Urinary bladder (tissue), 4 donors: ENCODE results near the gene TOB1. TPM values are rescaled to one million over a fixed set of nuclear protein-coding genes. Genes with fewer than 3 reads are reported as not detected.
A peak's percentile ranks its signal among the peaks of the same experiment; 100 is the strongest.
"Not testable (repeated sequence)": the region's sequence is repeated elsewhere in the genome, so short reads cannot be mapped to it uniquely, and the experiment has no call there.

Source experiments
- DNase-seq: peaks from one replicate; pipeline ENCODE4 v3.0.0-alpha.2; 2015; ENCODE audit errors: extremely low spot score
- H3K27ac ChIP-seq: one replicate; pipeline ENCODE4 v1.5.1; 2013; ENCODE audit warnings: low read depth, mild to moderate bottlenecking, moderate library complexity
- H3K36me3 ChIP-seq: one replicate; pipeline ENCODE4 v1.6.1; 2013; ENCODE audit warnings: mild to moderate bottlenecking, moderate library complexity; ENCODE audit not compliant: insufficient read depth
- H3K4me1 ChIP-seq: one replicate; pipeline ENCODE4 v1.6.1; 2013; ENCODE audit warnings: mild to moderate bottlenecking, moderate library complexity; ENCODE audit not compliant: insufficient read depth
- H3K4me3 ChIP-seq: one replicate; pipeline ENCODE4 v1.5.1; 2013; ENCODE audit warnings: low read depth, low read length
- WGBS: extraction: QIAGEN DNeasy Blood & Tissue Kit; methylation state at CpG from one replicate; pipeline ENCODE4 v1.1.7; 2013; 5-methylcytosine and 5-hydroxymethylcytosine counted together
- polyA plus RNA-seq: library from polyadenylated mRNA; stranded (reverse); fragments of 200-250 nt; gene quantifications from one replicate; pipeline ENCODE4 v1.2.3, GENCODE V29; 2013
- total RNA-seq: library from RNA; depleted of rRNA; stranded (reverse); fragments of >200 nt; gene quantifications from one replicate; pipeline ENCODE4 v1.2.3, GENCODE V29; 2014
- donor health status: healthy with polysubstance abuse.
- donor health status: healthy.

The TOB1 gene
- total and polyA plus RNA-seq, 2 donors, result 41.3 to 47.4 TPM

- DNase-seq, result no peak
- H3K27ac ChIP-seq, result peak overlapping the region; percentile 77
- 47% methylated on average over 10 of the region's 10 CpGs for WGBS
- no peak overlapping the region for H3K4me3 ChIP-seq
- no peaks in the 10 kb centered on the region for H3K36me3 ChIP-seq
- H3K4me1 ChIP-seq, result peaks cover 2% of the 10 kb centered on the region
These were observed 37.7 kb upstream of the TOB1 start for GRCh38 chr17:50903604-50904517.

- no peak for DNase-seq
- Histone ChIP-seq H3K4me1 (peaks cover 2% of the 10 kb centered on the region), H3K36me3 (no peaks in the 10 kb centered on the region), H3K27ac (no peak overlapping the region), H3K4me3 (no peak overlapping the region)
- WGBS, result 68% methylated on average over 9 of the region's 9 CpGs
These were observed 36.5 kb upstream of the TOB1 start for GRCh38 chr17:50902372-50903353.

GRCh38 chr17:50900383-50900892, 34.3 kb upstream of the TOB1 start:
- Histone ChIP-seq H3K4me3 (no peak overlapping the region), H3K27ac (no peak overlapping the region), H3K36me3 (no peaks in the 10 kb centered on the region), H3K4me1 (no peaks in the 10 kb centered on the region)
- DNase-seq, result no peak
- WGBS, result 82% methylated on average over 7 of the region's 7 CpGs

- 81% methylated on average over 17 of the region's 17 CpGs for WGBS
- no peak overlapping the region for H3K4me3 ChIP-seq
- H3K4me1 ChIP-seq, result no peaks in the 10 kb centered on the region
- H3K36me3 ChIP-seq, result no peaks in the 10 kb centered on the region
- no peak for DNase-seq
- H3K27ac ChIP-seq, result no peak overlapping the region
These were observed 33.6 kb upstream of the TOB1 start for GRCh38 chr17:50899559-50900319.

- Histone ChIP-seq H3K4me3 (no peak overlapping the region), H3K4me1 (no peaks in the 10 kb centered on the region), H3K36me3 (no peaks in the 10 kb centered on the region), H3K27ac (no peak overlapping the region)
- no peak for DNase-seq
- WGBS, result 92% methylated on average over 6 of the region's 6 CpGs
These were observed 32.9 kb upstream of the TOB1 start for GRCh38 chr17:50899005-50899460.

GRCh38 chr17:50898369-50899004, 32.3 kb upstream of the TOB1 start:
- Histone ChIP-seq H3K36me3 (no peaks in the 10 kb centered on the region), H3K4me1 (no peaks in the 10 kb centered on the region), H3K4me3 (no peak overlapping the region), H3K27ac (no peak overlapping the region)
- WGBS, result 97% methylated on average over 4 of the region's 4 CpGs
- DNase-seq, result no peak

GRCh38 chr17:50894513-50894912, 28.4 kb upstream of the TOB1 start:
- H3K4me3 ChIP-seq, DNase-seq, H3K27ac ChIP-seq, H3K4me1 ChIP-seq, H3K36me3 ChIP-seq: not testable (repeated sequence)
- WGBS, result 92% methylated on average over 4 of the region's 4 CpGs

GRCh38 chr17:50893183-50893993, 27.2 kb upstream of the TOB1 start:
- no peaks in the 10 kb centered on the region for H3K36me3 ChIP-seq
- no peak overlapping the region for H3K27ac ChIP-seq
- no peak for DNase-seq
- H3K4me3 ChIP-seq, result no peak overlapping the region
- H3K4me1 ChIP-seq, result no peaks in the 10 kb centered on the region
- WGBS, result 75% methylated on average over 28 of the region's 28 CpGs

GRCh38 chr17:50892101-50892776, 26.1 kb upstream of the TOB1 start:
- no peak overlapping the region for H3K4me3 ChIP-seq
- no peaks in the 10 kb centered on the region for H3K36me3 ChIP-seq
- H3K4me1 ChIP-seq, result no peaks in the 10 kb centered on the region
- no peak for DNase-seq
- H3K27ac ChIP-seq, result no peak overlapping the region
- 73% methylated on average over 10 of the region's 10 CpGs for WGBS

GRCh38 chr17:50891577-50891989, 25.4 kb upstream of the TOB1 start:
- no peak overlapping the region for H3K27ac ChIP-seq
- WGBS, result 94% methylated on average over 4 of the region's 4 CpGs
- no peaks in the 10 kb centered on the region for H3K4me1 ChIP-seq
- DNase-seq, result no peak
- no peak overlapping the region for H3K4me3 ChIP-seq
- no peaks in the 10 kb centered on the region for H3K36me3 ChIP-seq

- H3K36me3 ChIP-seq, result no peaks in the 10 kb centered on the region
- no peak for DNase-seq
- WGBS, result 83% methylated on average over 12 of the region's 12 CpGs
- H3K4me1 ChIP-seq, result no peaks in the 10 kb centered on the region
- H3K4me3 ChIP-seq, result no peak overlapping the region
- H3K27ac ChIP-seq, result peak overlapping the region; percentile 49
These were observed 24.7 kb upstream of the TOB1 start for GRCh38 chr17:50890675-50891516.
